HCT116 (cell line): ENCODE results near the gene BCDIN3D. TPM values are rescaled to one million over a fixed set of nuclear protein-coding genes. Genes with fewer than 3 reads are reported as not detected.

ENCODE experiments used
- ATAC-seq: fragments of 200-7000 bp; cut with Tn5 transposase; 2 replicates; pipeline ENCODE4 v1.9.1; 2020; ENCODE audit warnings: mild to moderate bottlenecking, moderate library complexity
- BruUV-seq: library from RNA; stranded (reverse); fragments of 400-500 nt; replicated peaks from 2 replicates; lab custom pipeline; 2021; lab: Mats Ljungman, UMichigan
- CTCF ChIA-PET: fragments of 300-600 bp; sonication (Branson Sonifier 250); formaldehyde crosslinking; loops from one replicate; lab custom pipeline; 2021; ENCODE audit warnings: antibody characterized with exemption; lab: Charles Lee
- POLR2A ChIA-PET: fragments of 300-600, 350-600 bp; sonication (Branson Sonifier 250); formaldehyde crosslinking; loops from one replicate; lab custom pipeline; 2021; ENCODE audit warnings: antibody characterized with exemption; lab: Charles Lee
- RAD21 ChIA-PET, 2 experiments: fragments of 300-600 bp; sonication (Branson Sonifier 250); formaldehyde crosslinking; loops; one replicate each; lab custom pipeline; 2023; ENCODE audit warnings: low total read pairs in 2 of 2; ENCODE audit not compliant: uncharacterized antibody in 2 of 2, unreplicated experiment in 2 of 2, low non-redundant PET in 1 of 2; lab: Charles Lee
- DNase-seq: peaks from one replicate; pipeline ENCODE4 v3.0.0-alpha.2; 2010; ENCODE audit warnings: low read depth, low spot score
- H2AFZ ChIP-seq: fragments of 200-600 bp; shearing (Covaris generic), sonication (generic); 2 replicates; pipeline ENCODE4 v1.6.1; 2017; ENCODE audit warnings: low read depth, mixed run types, mixed read lengths, antibody characterized with exemption, low read length; ENCODE audit not compliant: poor library complexity, severe bottlenecking
- H3K27ac ChIP-seq: 2 replicates; pipeline ENCODE4 v1.5.1; 2012; ENCODE audit warnings: low read depth, low read length
- H3K27me3 ChIP-seq: fragments of 200-600 bp; sonication (generic); 2 replicates; pipeline ENCODE4 v1.6.1; 2016; ENCODE audit warnings: mixed run types, low read length, mixed read lengths; ENCODE audit not compliant: insufficient read depth
- H3K36me3 ChIP-seq, 2 experiments: fragments of 200-500 bp in 1 of 2; fragments of 200-600 bp in 1 of 2; sonication (Bioruptor generic) in 1 of 2; sonication (generic) in 1 of 2; 2 replicates each; pipeline versions ENCODE4 v1.5.1 to v1.6.1; 2014 to 2016; ENCODE audit warnings: low read length in 2 of 2, inconsistent platforms in 1 of 2, mixed read lengths in 1 of 2, mixed run types in 1 of 2; ENCODE audit not compliant: insufficient read depth in 2 of 2, control insufficient read depth in 1 of 2
- H3K4me1 ChIP-seq, 2 experiments: fragments of 200-600 bp in 1 of 2; sonication (generic) in 1 of 2; 2 replicates each; pipeline versions ENCODE4 v1.5.1 to v1.6.1; 2012 to 2017; ENCODE audit warnings: low read length in 2 of 2, inconsistent platforms in 1 of 2, mild to moderate bottlenecking in 1 of 2, mixed read lengths in 1 of 2, mixed run types in 1 of 2, moderate library complexity in 1 of 2; ENCODE audit not compliant: insufficient read depth in 2 of 2, control insufficient read depth in 1 of 2
- H3K4me2 ChIP-seq: fragments of 200-600 bp; sonication (generic); 2 replicates; pipeline ENCODE4 v1.6.1; 2017; ENCODE audit warnings: mixed run types, low read length, mixed read lengths
- H3K4me3 ChIP-seq, 2 experiments: fragments of 200-600 bp in 1 of 2; sonication (generic) in 1 of 2; replicated peaks in 1 of 2; 2 replicates each; pipeline ENCODE4 v1.5.1; 2011 to 2016; ENCODE audit warnings: low read length in 2 of 2, control low read depth in 1 of 2, low read depth in 1 of 2, mild to moderate bottlenecking in 1 of 2, mixed read lengths in 1 of 2, mixed run types in 1 of 2
- H3K79me2 ChIP-seq: fragments of 200-600 bp; sonication (generic); 2 replicates; pipeline ENCODE4 v1.6.1; 2017; ENCODE audit warnings: mild to moderate bottlenecking, mixed run types, low read length, moderate library complexity, mixed read lengths; ENCODE audit not compliant: insufficient read depth
- H3K9ac ChIP-seq: fragments of 200-600 bp; sonication (generic); 2 replicates; pipeline ENCODE4 v1.6.1; 2016; ENCODE audit warnings: low read length, mixed read lengths
- H3K9me2 ChIP-seq: fragments of 200-600 bp; sonication (generic), shearing (Covaris generic); 2 replicates; pipeline ENCODE4 v1.6.1; 2017; ENCODE audit warnings: mixed run types, mild to moderate bottlenecking, moderate library complexity; ENCODE audit not compliant: insufficient read depth
- H3K9me3 ChIP-seq, 2 experiments: fragments of 200-500 bp in 1 of 2; fragments of 200-600 bp in 1 of 2; sonication (Bioruptor generic) in 1 of 2; sonication (generic) in 1 of 2; 2 replicates each; pipeline ENCODE4 v1.6.1; 2014 to 2017; ENCODE audit warnings: low read length in 2 of 2, mixed read lengths in 2 of 2, inconsistent platforms in 1 of 2, low read depth in 1 of 2, mild to moderate bottlenecking in 1 of 2, mixed run types in 1 of 2, moderate library complexity in 1 of 2; ENCODE audit not compliant: control insufficient read depth in 1 of 2, insufficient read depth in 1 of 2
- H4K20me1 ChIP-seq: fragments of 200-600 bp; sonication (generic), shearing (Covaris generic); 2 replicates; pipeline ENCODE4 v1.6.1; 2017; ENCODE audit warnings: mixed run types, mild to moderate bottlenecking, moderate library complexity; ENCODE audit not compliant: insufficient read depth
- ATF3 ChIP-seq: IDR thresholded peaks from 2 replicates; pipeline ENCODE4 v1.6.1; 2012
- CBX3 ChIP-seq: IDR thresholded peaks from 2 replicates; pipeline ENCODE4 v1.6.1; 2012; ENCODE audit warnings: low read depth
- CEBPB ChIP-seq: IDR thresholded peaks from 2 replicates; pipeline ENCODE4 v1.6.1; 2012; ENCODE audit warnings: low read depth
- CTCF ChIP-seq, 3 experiments: fragments of 200-600 bp in 1 of 3; sonication (generic) in 1 of 3; IDR thresholded peaks in 2 of 3; conservative IDR thresholded peaks in 1 of 3; 2 replicates each; pipeline ENCODE4 v1.5.1; 2012 to 2017; ENCODE audit warnings: low read depth in 2 of 3, low read length in 2 of 3, antibody characterized with exemption in 1 of 3, borderline replicate concordance in 1 of 3, control low read depth in 1 of 3, mild to moderate bottlenecking in 1 of 3, mixed read lengths in 1 of 3, mixed run types in 1 of 3, moderate library complexity in 1 of 3; ENCODE audit not compliant: insufficient read depth in 1 of 3
- EGR1 ChIP-seq: IDR thresholded peaks from 2 replicates; pipeline ENCODE4 v1.6.1; 2012; ENCODE audit warnings: low read depth
- ELF1 ChIP-seq: IDR thresholded peaks from 2 replicates; pipeline ENCODE4 v1.6.1; 2012; ENCODE audit warnings: low read depth, borderline replicate concordance
- EZH2phosphoT487 ChIP-seq: fragments of 200-600 bp; IDR thresholded peaks from 2 replicates; pipeline ENCODE4 v1.6.1; 2018; ENCODE audit warnings: antibody characterized with exemption, borderline replicate concordance
- JUND ChIP-seq: IDR thresholded peaks from 2 replicates; pipeline ENCODE4 v1.6.1; 2012
- MAX ChIP-seq: IDR thresholded peaks from 2 replicates; pipeline ENCODE4 v1.6.1; 2012
- RAD21 ChIP-seq: IDR thresholded peaks from 2 replicates; pipeline ENCODE4 v1.6.1; 2012; ENCODE audit warnings: low read depth, mild to moderate bottlenecking
- REST ChIP-seq: IDR thresholded peaks from 2 replicates; pipeline ENCODE4 v1.6.1; 2012; ENCODE audit warnings: low read depth
- SRF ChIP-seq: IDR thresholded peaks from 2 replicates; pipeline ENCODE4 v1.6.1; 2012; ENCODE audit warnings: low read depth
- YY1 ChIP-seq: IDR thresholded peaks from 2 replicates; pipeline ENCODE4 v1.6.1; 2011; ENCODE audit warnings: low read length, low read depth, moderate library complexity, mild to moderate bottlenecking; ENCODE audit not compliant: insufficient replicate concordance; ENCODE audit errors: extremely low read depth
- ZFX ChIP-seq: fragments of 450-650 bp; IDR thresholded peaks from 2 replicates; pipeline ENCODE4 v1.6.1; 2017
- intact Hi-C: fragments of 100-400 bp; cut with micrococcal nuclease; formaldehyde crosslinking; loops from 2 replicates; pipeline ENCODE4 v1.10.0; 2022
- total RNA-seq: library from RNA; stranded (reverse); gene quantifications from one replicate; pipeline ENCODE4 v1.2.1, GENCODE V29; 2021; ENCODE audit not compliant: unreplicated experiment

BCDIN3D gene
- total RNA-seq, 1 experiment from 2014 or later, result 5.7 TPM

- no peaks in the 10 kb centered on the region for H3K27me3 ChIP-seq
- H3K4me1 ChIP-seq, result no peaks in the 10 kb centered on the region
- H3K4me3 ChIP-seq, result no peak overlapping the region
- H3K79me2 ChIP-seq, result no peaks in the 10 kb centered on the region
- ChIA-PET POLR2A (interaction anchor here (0.6 kb wide), 1 partner anchor 135 kb away, joined by 3 read pairs; the partner anchor contains the start of gene TMBIM6), RAD21 (no interaction called here), CTCF (no interaction called here)
- no peak overlapping the region for H3K9ac ChIP-seq
- DNase-seq (no peak), ATAC-seq (no peak)
- BruUV-seq, result no TSS peak
- intact Hi-C loops, result no loop called here
- no peak overlapping the region for H2AFZ ChIP-seq
- no peak for TF ChIP-seq CTCF (IDR thresholded peaks at IDR 0.05 in 2 of 3, conservative IDR thresholded peaks at IDR 0.05 in 1 of 3; ENCODE audit: borderline replicate concordance in 1 of 3, insufficient read depth in 1 of 3, low read depth in 2 of 3, low read length in 2 of 3)
- no peak for TF ChIP-seq ELF1
- no peak for TF ChIP-seq EZH2phosphoT487
- TF ChIP-seq SRF, result no peak
- no peak for TF ChIP-seq MAX
- TF ChIP-seq REST, result no peak
- no peak for TF ChIP-seq JUND
- no peak for TF ChIP-seq CBX3
- no peak for TF ChIP-seq ZFX
- TF ChIP-seq CEBPB, result no peak
- TF ChIP-seq EGR1, result no peak
- TF ChIP-seq RAD21, result no peak
- TF ChIP-seq ATF3, result no peak
- TF ChIP-seq YY1, result no peak
- peaks cover 0 to 10% of the 10 kb centered on the region in 2 experiments; a peak in 1 of 4 replicates for H3K9me3 ChIP-seq
- no peaks in the 10 kb centered on the region for H3K36me3 ChIP-seq
- no peak overlapping the region for H3K4me2 ChIP-seq
- no peaks in the 10 kb centered on the region for H4K20me1 ChIP-seq
- no peaks in the 10 kb centered on the region for H3K9me2 ChIP-seq
- H3K27ac ChIP-seq, result no peak overlapping the region
Measured at GRCh38 chr12:49876070-49876469, 33.2 kb upstream of the BCDIN3D start.
